ENCODE results near the gene ERG28. TPM values are rescaled to one million over a fixed set of nuclear protein-coding genes. Genes with fewer than 3 reads are reported as not detected.

The ERG28 gene, protein sequence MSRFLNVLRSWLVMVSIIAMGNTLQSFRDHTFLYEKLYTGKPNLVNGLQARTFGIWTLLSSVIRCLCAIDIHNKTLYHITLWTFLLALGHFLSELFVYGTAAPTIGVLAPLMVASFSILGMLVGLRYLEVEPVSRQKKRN
- total RNA-seq = 5.1 and 12.6 TPM in 2 replicates

GRCh38 chr14:75660630-75661498, at the start of gene ERG28, which contains the start of gene TTLL5:
ERG28 (minus strand) TSS chr14:75660876; CDS start chr14:75657502, 3,374 bp downstream.
TTLL5 (plus strand) TSS chr14:75661246; CDS start chr14:75663150, 1,904 bp downstream.

Small RNA genes lying within 50 kb of the gene (small RNA-seq; reads per million reads assigned to genes)
- 0.66 reads per million, percentile 40 among the genes with 10 or more reads in this experiment for gene RNA5SP387

Other genes with a start within 250 kb of the ERG28 start
- 47.9 and 64.7 TPM in 2 replicates for gene JDP2, start 232.9 kb downstream of the ERG28 start, total RNA-seq
- gene BATF, start 138.4 kb downstream of the ERG28 start, total RNA-seq = 7.5 and 7.7 TPM in 2 replicates
- 4.7 and 14.3 TPM in 2 replicates for gene FLVCR2, start 82.3 kb downstream of the ERG28 start, total RNA-seq
- 29.3 and 42.4 TPM in 2 replicates for gene TTLL5, start 370 bp upstream of the ERG28 start, total RNA-seq